OCI-LY1 (cell line): ENCODE data around the gene NKAIN2.

Experiments
- EZH2 ChIP-seq: fragments of 200-600 bp; sonication (generic), shearing (Covaris generic); IDR thresholded peaks from 2 replicates; pipeline ENCODE4 v1.8.0; 2017; ENCODE audit warnings: borderline replicate concordance, mixed run types, mild to moderate bottlenecking, antibody characterized with exemption, low read length, moderate library complexity, mixed read lengths
- TF ChIP-seq, protein P1 (sequence below): fragments of 200-600 bp; sonication (generic), shearing (Covaris generic); IDR thresholded peaks from 2 replicates; pipeline ENCODE4 v1.5.1; 2017; ENCODE audit warnings: mild to moderate bottlenecking, antibody characterized with exemption, low read length, moderate library complexity, mixed read lengths

GRCh38 chr6:124446961-124447360, 643.3 kb downstream of the NKAIN2 start:
- TF ChIP-seq, protein P1, sequence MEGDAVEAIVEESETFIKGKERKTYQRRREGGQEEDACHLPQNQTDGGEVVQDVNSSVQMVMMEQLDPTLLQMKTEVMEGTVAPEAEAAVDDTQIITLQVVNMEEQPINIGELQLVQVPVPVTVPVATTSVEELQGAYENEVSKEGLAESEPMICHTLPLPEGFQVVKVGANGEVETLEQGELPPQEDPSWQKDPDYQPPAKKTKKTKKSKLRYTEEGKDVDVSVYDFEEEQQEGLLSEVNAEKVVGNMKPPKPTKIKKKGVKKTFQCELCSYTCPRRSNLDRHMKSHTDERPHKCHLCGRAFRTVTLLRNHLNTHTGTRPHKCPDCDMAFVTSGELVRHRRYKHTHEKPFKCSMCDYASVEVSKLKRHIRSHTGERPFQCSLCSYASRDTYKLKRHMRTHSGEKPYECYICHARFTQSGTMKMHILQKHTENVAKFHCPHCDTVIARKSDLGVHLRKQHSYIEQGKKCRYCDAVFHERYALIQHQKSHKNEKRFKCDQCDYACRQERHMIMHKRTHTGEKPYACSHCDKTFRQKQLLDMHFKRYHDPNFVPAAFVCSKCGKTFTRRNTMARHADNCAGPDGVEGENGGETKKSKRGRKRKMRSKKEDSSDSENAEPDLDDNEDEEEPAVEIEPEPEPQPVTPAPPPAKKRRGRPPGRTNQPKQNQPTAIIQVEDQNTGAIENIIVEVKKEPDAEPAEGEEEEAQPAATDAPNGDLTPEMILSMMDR: no peak
- TF ChIP-seq EZH2: no peak
